A549 (cell line): Measurements from ENCODE around the gene BST1. TPM values are rescaled to one million over a fixed set of nuclear protein-coding genes. Genes with fewer than 3 reads are reported as not detected.
A peak's percentile ranks its signal among the peaks of the same experiment; 100 is the strongest.

ENCODE experiments used
- ATAC-seq, 2 experiments: fragments of 200-7000 bp in 1 of 2; fragments of >200 bp in 1 of 2; cut with Nextera tagmentation in 1 of 2; cut with Tn5 transposase in 1 of 2; 3 replicates each; pipeline versions ENCODE4 v1.8.0 to v1.9.1; 2018 to 2020; ENCODE audit warnings: mild to moderate bottlenecking in 1 of 2, moderate library complexity in 1 of 2
- CTCF ChIA-PET: fragments of 300-600 bp; sonication (Branson Sonifier 250); formaldehyde crosslinking; extraction: SDS; loops from one replicate; lab custom pipeline; 2021; ENCODE audit warnings: antibody characterized with exemption, inconsistent platforms; lab: Yijun Ruan, JAX
- POLR2A ChIA-PET: fragments of 350-600 bp; formaldehyde crosslinking; extraction: SDS; loops from one replicate; lab custom pipeline; 2021; ENCODE audit warnings: antibody characterized with exemption, inconsistent platforms; lab: Yijun Ruan, JAX
- DNase-seq, 2 experiments: peaks; one replicate each; pipeline versions ENCODE4 v3.0.0 to v3.0.0-alpha.2; 2011 to 2016; ENCODE audit warnings: low read depth in 1 of 2, low spot score in 1 of 2
- FAIRE-seq: peaks from 2 replicates; lab custom pipeline; 2011; peaks lifted over from hg19 to GRCh38; lab: Jason Lieb, UNC
- H3K27ac ChIP-seq, 2 experiments: fragments of >200 bp; sonication (Bioruptor Twin); formaldehyde crosslinking; 3 replicates each; pipeline ENCODE4 v1.5.1; 2016 to 2017
- H3K4me1 ChIP-seq: fragments of >200 bp; sonication (Bioruptor Twin); formaldehyde crosslinking; 3 replicates; pipeline ENCODE4 v1.6.1; 2016
- H3K4me2 ChIP-seq: fragments of >200 bp; sonication (Bioruptor Twin); formaldehyde crosslinking; 3 replicates; pipeline ENCODE4 v1.6.1; 2016
- H3K4me3 ChIP-seq: fragments of >200 bp; sonication (Bioruptor Twin); formaldehyde crosslinking; 3 replicates; pipeline ENCODE4 v1.5.1; 2016
- H3K9me3 ChIP-seq: fragments of >200 bp; sonication (Bioruptor Twin); formaldehyde crosslinking; 3 replicates; pipeline ENCODE4 v1.6.1; 2016
- ATOH8 ChIP-seq: fragments of 250-450 bp; sonication (Bioruptor Pico); IDR thresholded peaks from 2 replicates; pipeline ENCODE4 v1.5.0; 2020; ENCODE audit warnings: low read depth, mild to moderate bottlenecking, moderate library complexity
- CHD4 ChIP-seq: fragments of 200-600 bp; sonication (generic); IDR thresholded peaks from 2 replicates; pipeline ENCODE4 v1.6.1; 2016; ENCODE audit warnings: antibody characterized with exemption, mild to moderate bottlenecking, borderline replicate concordance
- EHF ChIP-seq: fragments of 250-450 bp; sonication (Bioruptor Pico); IDR thresholded peaks from 2 replicates; pipeline ENCODE4 v1.5.0; 2020; ENCODE audit warnings: mild to moderate bottlenecking
- ESRRA ChIP-seq: fragments of 150-350 bp; IDR thresholded peaks from 2 replicates; pipeline ENCODE4 v1.6.1; 2014; ENCODE audit warnings: mild to moderate bottlenecking, low read length, borderline replicate concordance
- FOXS1 ChIP-seq: fragments of 250-450 bp; sonication (Bioruptor Pico); IDR thresholded peaks from 2 replicates; pipeline ENCODE4 v1.5.0; 2020; ENCODE audit warnings: mild to moderate bottlenecking, moderate library complexity
- GATA3 ChIP-seq: IDR thresholded peaks from 2 replicates; pipeline ENCODE4 v1.6.1; 2012; ENCODE audit warnings: borderline replicate concordance
- HES2 ChIP-seq: fragments of >200 bp; sonication (Bioruptor Twin); formaldehyde crosslinking; IDR thresholded peaks from 2 replicates; pipeline ENCODE4 v1.6.1; 2016
- HOXA7 ChIP-seq: fragments of 250-450 bp; sonication (Bioruptor Pico); IDR thresholded peaks from 2 replicates; pipeline ENCODE4 v1.5.0; 2020; ENCODE audit warnings: mild to moderate bottlenecking, moderate library complexity
- HOXB13 ChIP-seq: fragments of 250-450 bp; sonication (Bioruptor Pico); IDR thresholded peaks from 2 replicates; pipeline ENCODE4 v1.5.0; 2020; ENCODE audit warnings: low read depth, mild to moderate bottlenecking, moderate library complexity
- HOXB5 ChIP-seq: fragments of 250-450 bp; sonication (Bioruptor Pico); IDR thresholded peaks from 2 replicates; pipeline ENCODE4 v1.5.0; 2020; ENCODE audit warnings: mild to moderate bottlenecking, moderate library complexity
- JUN ChIP-seq, 2 experiments: fragments of >200 bp; sonication (Bioruptor Twin); formaldehyde crosslinking; IDR thresholded peaks; 2 replicates in 1 of 2; 3 replicates in 1 of 2; pipeline ENCODE4 v1.6.1; 2016 to 2017
- MAFK ChIP-seq: fragments of 450-650 bp; IDR thresholded peaks from 2 replicates; pipeline ENCODE4 v1.6.1; 2014; ENCODE audit not compliant: partially characterized antibody
- MAX ChIP-seq: IDR thresholded peaks from 2 replicates; pipeline ENCODE4 v1.6.1; 2012
- MAZ ChIP-seq: fragments of 150-350 bp; IDR thresholded peaks from 2 replicates; pipeline ENCODE4 v1.6.1; 2014; ENCODE audit warnings: antibody characterized with exemption, low read depth, low read length, borderline replicate concordance
- NFE2L2 ChIP-seq: fragments of 150-350 bp; conservative IDR thresholded peaks from 2 replicates; pipeline ENCODE4 v1.6.1; 2014; ENCODE audit warnings: low read length
- NPAS2 ChIP-seq: fragments of 250-450 bp; sonication (Bioruptor Pico); IDR thresholded peaks from 2 replicates; pipeline ENCODE4 v1.8.0; 2022; ENCODE audit warnings: mild to moderate bottlenecking, moderate library complexity, borderline replicate concordance
- NR3C1 ChIP-seq: fragments of >200 bp; sonication (Bioruptor Twin); formaldehyde crosslinking; IDR thresholded peaks from 3 replicates; pipeline ENCODE4 v1.6.1; 2017
- PBX3 ChIP-seq: IDR thresholded peaks from 2 replicates; pipeline ENCODE4 v1.6.1; 2012
- POLR2AphosphoS2 ChIP-seq: conservative IDR thresholded peaks from 2 replicates; pipeline ENCODE4 v1.6.1; 2012; ENCODE audit warnings: low read length, improper control_type of control experiment, inconsistent platforms
- RAD21 ChIP-seq, 2 experiments: fragments of >200 bp in 1 of 2; sonication (Bioruptor Twin) in 1 of 2; formaldehyde crosslinking in 1 of 2; IDR thresholded peaks in 1 of 2; conservative IDR thresholded peaks in 1 of 2; 2 replicates in 1 of 2; 3 replicates in 1 of 2; pipeline ENCODE4 v1.6.1; 2012 to 2018; ENCODE audit warnings: inconsistent platforms in 1 of 2
- REST ChIP-seq: fragments of 200-600 bp; sonication (generic); IDR thresholded peaks from 2 replicates; pipeline ENCODE4 v1.6.1; 2016; ENCODE audit warnings: antibody characterized with exemption, mild to moderate bottlenecking, moderate library complexity
- RFX5 ChIP-seq: fragments of 450-650 bp; IDR thresholded peaks from 2 replicates; pipeline ENCODE4 v1.7.1; 2014; ENCODE audit warnings: antibody characterized with exemption, mild to moderate bottlenecking, moderate library complexity
- SREBF2 ChIP-seq: fragments of 450-650 bp; IDR thresholded peaks from 2 replicates; pipeline ENCODE4 v1.6.1; 2014; ENCODE audit warnings: mild to moderate bottlenecking, moderate library complexity
- TFCP2L1 ChIP-seq: fragments of 250-450 bp; sonication (Bioruptor Pico); IDR thresholded peaks from 2 replicates; pipeline ENCODE4 v1.5.0; 2021; ENCODE audit warnings: mild to moderate bottlenecking
- ZC3H11A ChIP-seq: fragments of 450-650 bp; IDR thresholded peaks from 2 replicates; pipeline ENCODE4 v1.6.1; 2014; ENCODE audit warnings: antibody characterized with exemption, mild to moderate bottlenecking
- ZSCAN20 ChIP-seq: fragments of 250-450 bp; sonication (Bioruptor Pico); IDR thresholded peaks from 2 replicates; pipeline ENCODE4 v1.8.0; 2022; ENCODE audit warnings: mild to moderate bottlenecking, moderate library complexity
- WGBS: methylation state at CpG from one replicate; pipeline ENCODE4 v1.1.6; 2017; ENCODE audit errors: missing lambda C conversion rate; 5-methylcytosine and 5-hydroxymethylcytosine counted together
- polyA plus RNA-seq, 4 experiments: library from polyadenylated mRNA; depleted of rRNA in 3 of 4; stranded (reverse); fragments of >200 nt; fragmentation: RNase III in 1 of 4; extraction: RNeasy Plus Mini Kit Qiagen cat#74134 plus additional on column Dnase treatment in 1 of 4; gene quantifications; 2 replicates in 3 of 4; 3 replicates in 1 of 4; pipeline ENCODE4 v1.2.3, GENCODE V29; 2011 to 2017

Gene BST1
- polyA plus RNA-seq, 2 of the 4 experiments (the other 2 are of a cell fraction), result 11.7 to 16.0 TPM

GRCh38 chr4:15653864-15654592 is 48.8 kb upstream of the BST1 start (continued):
- TF ChIP-seq ZC3H11A, result no peak
- TF ChIP-seq MAZ, result no peak
- TF ChIP-seq SREBF2, result no peak
- TF ChIP-seq HOXB13, result no peak

- DNase-seq, result peak; percentile 19 to 21
- H3K9me3 ChIP-seq, result no peaks in the 10 kb centered on the region
- peak overlapping the region; percentile 89 to 99 for H3K27ac ChIP-seq
- ChIA-PET POLR2A (interaction anchor here (1.0 to 1.9 kb wide), 2 partner anchors 27 to 31 kb away, joined by 3 to 7 read pairs; partner anchors contain the start of gene FAM200B), CTCF (interaction anchor here (1.0 to 1.4 kb wide), 5 partner anchors 9 to 40 kb away, joined by 3 to 4 read pairs (median 3); partner anchors contain the start of gene FAM200B)
- peak; percentile 68 to 72 for ATAC-seq
- WGBS, result 0% methylated on average over 14 of the region's 66 CpGs
- peak overlapping the region; percentile 92 for H3K4me2 ChIP-seq
- H3K4me3 ChIP-seq, result peak overlapping the region; percentile 68
- H3K4me1 ChIP-seq, result peaks cover 37% of the 10 kb centered on the region; the same call in 2 of the 3 replicates
- TF ChIP-seq MAX (no peak), REST (no peak), MAFK (no peak)
- FAIRE-seq, result no peak
These were observed 48.2 kb upstream of the BST1 start for GRCh38 chr4:15654593-15655222.

- Histone ChIP-seq H3K4me3 (peak within 1 kb of the TSS; percentile 68), H3K4me1 (peaks cover 38% of the 10 kb centered on the region; the same call in 2 of the 3 replicates), H3K9me3 (no peaks in the 10 kb centered on the region), H3K4me2 (peak within 1 kb of the TSS; percentile 92), H3K27ac (peak within 1 kb of the TSS; percentile 89 to 99)
- FAIRE-seq (no peak), DNase-seq (peak; percentile 71 to 78), ATAC-seq (peak; percentile 67 to 79)
- CTCF ChIA-PET, result interaction anchor here (1.1 to 1.4 kb wide), 2 partner anchors 9 to 39 kb away, joined by 3 read pairs; no protein-coding TSS in a partner anchor
- WGBS, result 39% methylated on average over 11 of the region's 85 CpGs
- POLR2A ChIA-PET, result interaction anchor here (1.0 to 1.9 kb wide), 3 partner anchors 26 to 176 kb away, joined by 3 to 7 read pairs (median 5); partner anchors contain the start of gene FAM200B
- no peak for TF ChIP-seq CHD4
- TF ChIP-seq GATA3, result no peak
- TF ChIP-seq RAD21 (conservative IDR thresholded peaks at IDR 0.05 in 1 of 2, IDR thresholded peaks at IDR 0.05 in 1 of 2), result no peak
- peak; percentile 59; the same call in 1 of the 2 replicates for TF ChIP-seq TFCP2L1 (CRISPR knock-in tag)
- peak; percentile 82; the same call in 1 of the 2 replicates for TF ChIP-seq ATOH8 (CRISPR knock-in tag)
- TF ChIP-seq SREBF2, result no peak
- TF ChIP-seq EHF (CRISPR knock-in tag), result peak; percentile 90
- TF ChIP-seq NPAS2 (CRISPR knock-in tag), result peak; percentile 57
- TF ChIP-seq HOXB13, result peak; percentile 93
- TF ChIP-seq ZSCAN20 (CRISPR knock-in tag), result peak; percentile 78
- no peak for TF ChIP-seq POLR2AphosphoS2
- TF ChIP-seq RFX5, result no peak
- peak; percentile 64 for TF ChIP-seq FOXS1 (CRISPR knock-in tag)
- 0 out of 2 replicates have a peak, but pooled peaks have one; percentile 56 for TF ChIP-seq HOXA7 (CRISPR knock-in tag)
- TF ChIP-seq NR3C1, result no peak
- no peak for TF ChIP-seq NFE2L2
- TF ChIP-seq ESRRA, result no peak
- peak; percentile 91; the same call in 1 of the 2 replicates for TF ChIP-seq HOXB5 (CRISPR knock-in tag)
- TF ChIP-seq JUN (IDR thresholded peaks at IDR 0.05), result peak; percentile 24 to 76; a peak in 3 of 5 replicates
- TF ChIP-seq HES2, result no peak
- no peak for TF ChIP-seq PBX3
These were observed 47.4 kb upstream of the BST1 start, which contains the start of gene FBXL5 for GRCh38 chr4:15655223-15656037. Gene FBXL5 (minus strand): TSS chr4:15655357. CDS start chr4:15655287, 70 bp downstream.
